GM19467 (cell line): ENCODE data around the gene SAXO2.
A peak's percentile ranks its signal among the peaks of the same experiment; 100 is the strongest.
"Not testable (repeated sequence)": the region's sequence is repeated elsewhere in the genome, so short reads cannot be mapped to it uniquely, and the experiment has no call there.

ENCODE experiments used
- ATAC-seq: cut with Tn5 transposase; IDR thresholded peaks from one replicate; pipeline ENCODE4 v1.9.1; 2021; ENCODE audit warnings: mild to moderate bottlenecking, moderate library complexity; ENCODE audit not compliant: unreplicated experiment

SAXO2 gene

DNA sequence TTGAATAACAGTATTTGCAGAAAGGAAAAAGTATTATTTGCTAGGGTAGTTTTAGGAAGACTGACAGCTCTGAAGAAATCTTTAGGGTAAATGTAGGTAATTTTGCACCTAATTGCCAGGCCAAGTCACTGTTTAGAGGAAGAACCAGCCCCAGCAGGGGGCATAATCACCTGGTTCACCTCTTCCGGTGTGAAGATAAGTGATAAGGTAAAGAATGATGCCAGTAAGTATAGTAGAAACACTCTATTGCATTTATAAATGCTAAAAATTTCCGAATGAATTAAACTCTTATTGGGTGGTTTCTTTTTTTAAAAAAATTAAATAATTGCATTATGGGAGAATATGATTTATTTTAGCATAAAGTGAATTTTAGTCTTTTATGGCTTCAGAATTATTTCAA lies 21.8 kb downstream of the SAXO2 start:
- ATAC-seq = not testable (repeated sequence)

DNA sequence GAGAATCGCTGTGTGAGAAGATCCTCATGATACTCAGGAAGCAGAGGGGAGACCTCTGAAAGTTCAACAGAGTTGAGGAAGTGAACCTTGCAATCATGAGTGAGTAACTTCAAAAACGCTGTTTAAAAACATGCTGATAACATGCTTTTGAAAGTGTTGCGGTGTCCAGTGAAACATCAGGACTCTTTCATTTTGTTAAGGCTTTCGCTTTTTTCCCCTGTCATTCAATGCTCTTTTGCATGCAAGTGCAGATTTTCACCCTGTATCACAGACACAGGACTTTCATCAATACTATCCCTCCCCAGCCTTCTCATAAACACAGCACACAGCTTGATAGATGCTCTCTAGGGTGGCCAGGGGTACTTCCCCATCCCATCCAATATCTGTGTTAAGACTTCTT lies 23.9 kb downstream of the SAXO2 start:
- ATAC-seq = peak; percentile 86

DNA sequence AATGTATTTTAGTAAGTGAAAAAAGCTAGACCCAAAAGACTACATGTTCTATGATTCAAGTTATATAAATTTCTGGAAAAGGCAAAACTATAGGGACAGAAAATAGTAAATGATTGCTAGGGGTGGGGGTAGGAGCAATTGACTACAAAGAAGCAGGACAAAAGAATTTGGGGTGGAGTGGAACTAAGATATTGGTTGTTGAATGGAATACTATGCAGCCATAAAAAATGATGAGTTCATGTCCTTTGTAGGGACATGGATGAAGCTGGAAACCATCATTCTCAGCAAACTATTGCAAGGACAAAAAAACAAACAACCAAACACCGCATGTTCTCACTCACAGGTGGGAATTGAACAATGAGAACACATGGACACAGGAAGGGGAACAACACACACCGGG lies 25.6 kb downstream of the SAXO2 start:
- not testable (repeated sequence) for ATAC-seq

DNA sequence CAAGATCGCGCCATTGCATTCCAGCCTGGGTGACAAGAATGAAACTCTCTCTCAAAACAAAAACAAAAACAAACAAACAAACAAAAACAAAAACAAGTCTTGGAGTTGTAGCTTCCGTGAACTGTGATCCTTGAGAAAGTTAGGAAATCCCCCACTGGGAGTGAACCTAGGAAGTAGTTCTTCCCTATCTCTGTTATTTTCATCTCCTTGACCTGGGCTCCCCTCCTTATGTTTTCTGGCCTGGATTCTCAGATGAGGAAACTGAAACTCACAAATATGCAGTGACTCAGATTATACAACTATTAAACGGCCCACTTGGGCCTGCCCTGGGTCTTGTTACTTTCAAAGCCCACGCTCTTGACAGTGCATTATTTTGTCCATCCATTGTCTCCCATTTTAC lies 29.7 kb downstream of the SAXO2 start:
- no peak for ATAC-seq

DNA sequence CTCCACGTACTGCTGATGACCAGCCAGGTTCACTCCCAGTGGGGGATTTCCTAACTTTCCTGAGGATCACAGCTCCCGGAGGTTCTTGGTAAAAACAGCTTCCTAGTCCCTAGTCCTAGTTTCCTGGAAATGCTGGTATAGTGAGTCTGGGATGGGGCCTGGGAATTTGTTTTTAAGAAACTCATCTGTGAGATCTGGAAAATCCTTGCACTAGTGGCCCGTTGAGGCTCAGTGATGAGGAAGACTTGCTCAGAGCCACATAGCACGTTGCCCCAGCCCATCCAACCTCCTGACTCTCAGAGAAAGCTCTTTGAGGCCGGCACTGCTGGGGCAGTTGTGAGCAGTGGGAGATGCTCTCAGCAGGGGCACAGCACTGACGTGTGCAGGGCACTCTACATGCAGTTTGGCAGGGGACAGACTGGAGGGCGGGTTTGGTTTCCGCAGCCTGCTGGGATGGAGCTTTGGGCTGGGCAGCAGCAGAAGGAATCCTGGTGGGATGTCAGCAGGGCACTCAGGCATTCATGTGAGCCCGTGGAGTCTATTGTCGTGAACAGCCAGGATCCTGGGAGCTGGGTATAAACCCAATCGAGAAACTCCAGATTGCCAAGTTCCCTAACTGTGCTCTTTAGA lies 31.6 kb downstream of the SAXO2 start:
- no peak for ATAC-seq

DNA sequence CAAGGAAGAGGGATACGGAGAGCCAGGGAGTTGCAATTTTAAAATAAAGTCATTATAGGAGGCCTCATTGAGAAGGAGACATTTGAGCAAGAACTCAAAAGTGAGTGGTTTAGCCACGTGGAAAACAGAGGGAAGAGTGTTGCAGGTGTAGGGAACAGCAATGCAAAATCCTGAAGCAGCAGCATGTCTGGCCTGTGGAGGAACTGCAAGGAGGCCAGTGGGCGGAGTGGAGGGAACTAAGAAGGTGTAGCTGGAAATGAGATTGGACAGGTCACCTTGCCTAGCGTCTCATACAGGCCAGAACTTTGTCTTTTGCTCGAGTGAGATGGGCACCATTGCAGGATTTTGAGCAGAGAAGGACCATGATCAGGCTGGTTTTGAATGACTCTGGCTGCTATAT lies 34.9 kb downstream of the SAXO2 start:
- ATAC-seq = no peak

DNA sequence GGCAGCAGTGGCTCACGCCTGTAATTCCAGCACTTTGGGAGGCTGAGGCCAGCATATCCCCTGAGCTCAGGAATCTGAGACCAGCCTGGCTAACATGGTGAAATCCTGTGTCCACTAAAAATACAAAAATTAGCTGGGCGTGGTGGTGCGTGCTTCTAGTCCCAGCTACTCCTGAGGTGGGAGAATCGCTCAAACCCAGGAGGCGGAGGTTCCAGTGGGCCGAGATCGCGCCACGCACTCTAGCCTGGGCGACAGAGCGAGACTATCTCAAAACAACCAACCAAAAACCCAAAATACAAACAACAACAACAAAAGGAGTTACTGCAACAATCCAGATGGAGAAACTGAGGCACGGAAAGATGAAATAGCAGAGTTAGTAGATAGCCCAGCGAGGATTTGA lies 35.4 kb downstream of the SAXO2 start:
- ATAC-seq = no peak

DNA sequence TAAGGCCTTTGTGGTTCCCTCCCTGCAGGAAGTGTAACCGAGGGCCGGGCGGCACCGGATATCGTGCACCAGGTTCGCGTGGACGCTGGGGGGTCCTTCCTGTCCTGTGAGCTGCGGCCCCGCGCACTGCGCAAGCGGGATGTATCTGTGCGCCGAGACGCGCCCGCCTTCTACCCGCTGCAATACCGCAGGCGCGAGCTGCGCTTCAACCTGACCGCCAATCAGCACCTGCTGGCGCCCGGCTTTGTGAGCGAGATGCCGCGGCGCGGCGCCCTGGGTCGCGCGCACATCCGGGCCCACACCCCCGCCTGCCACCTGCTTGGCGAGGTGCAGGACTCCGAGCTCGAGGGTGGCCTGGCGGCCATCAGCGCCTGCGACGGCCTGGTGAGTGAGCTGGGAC lies 35.9 kb downstream of the SAXO2 start:
- ATAC-seq = no peak

DNA sequence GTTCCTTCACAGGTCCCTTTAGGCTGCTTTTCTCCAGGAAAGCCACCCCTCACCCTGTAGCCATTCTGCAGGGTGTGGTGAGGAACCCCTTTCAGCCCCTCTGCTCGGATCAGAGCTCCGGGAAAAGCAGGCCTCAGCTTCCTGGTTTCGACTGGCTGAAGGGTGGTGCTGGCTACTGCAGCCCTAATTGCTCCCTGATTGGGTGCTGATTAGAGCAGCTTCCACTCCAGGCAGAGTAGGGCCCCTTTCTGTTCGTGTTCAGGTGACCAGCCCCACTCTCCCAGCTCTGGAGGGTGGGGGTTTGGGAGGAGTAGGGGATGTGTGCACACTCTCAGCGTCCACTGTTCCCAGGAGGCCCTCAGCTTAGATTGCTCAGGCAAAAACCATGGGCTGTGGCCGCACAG lies 36.9 kb downstream of the SAXO2 start:
- not testable (repeated sequence) for ATAC-seq

DNA sequence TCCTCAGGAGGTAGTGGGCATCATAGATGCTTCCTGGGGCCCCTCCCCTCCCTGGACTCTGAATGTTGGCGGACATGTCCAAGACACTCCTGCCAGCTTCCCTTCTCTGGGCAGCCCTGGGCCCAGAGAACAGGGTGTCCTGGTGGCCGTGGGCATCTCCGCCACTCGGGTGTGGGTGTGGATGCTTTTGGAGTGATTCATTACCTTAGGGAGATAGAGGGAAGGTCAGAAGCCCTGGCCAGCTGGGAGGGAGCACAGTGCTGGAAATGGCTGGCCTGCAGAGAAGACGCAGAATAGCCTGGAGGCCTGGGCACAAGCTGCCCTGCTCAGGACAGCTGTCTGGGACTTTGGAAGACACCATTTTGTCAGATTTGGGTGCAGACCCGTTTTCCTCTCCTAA lies 37.7 kb downstream of the SAXO2 start:
- ATAC-seq = not testable (repeated sequence)

DNA sequence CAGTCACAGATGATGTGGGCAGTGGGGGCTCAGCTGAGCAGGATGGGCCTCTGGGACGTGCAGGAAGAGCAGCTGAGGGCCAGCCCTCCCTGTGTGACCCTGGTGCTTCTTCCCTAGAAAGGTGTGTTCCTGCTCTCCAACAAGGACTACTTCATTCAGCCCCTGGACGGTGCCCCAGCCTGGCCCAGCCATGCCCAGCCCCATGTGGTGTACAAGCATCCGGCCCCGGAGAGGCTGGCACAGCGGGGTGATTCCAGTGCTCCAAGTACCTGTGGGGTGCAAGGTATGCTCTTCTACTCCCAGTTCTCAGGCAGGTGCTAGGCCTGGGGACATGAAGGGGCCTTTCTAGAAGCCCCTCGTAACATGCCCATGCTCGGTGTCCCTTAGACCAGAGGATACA lies 38.3 kb downstream of the SAXO2 start:
- no peak for ATAC-seq

DNA sequence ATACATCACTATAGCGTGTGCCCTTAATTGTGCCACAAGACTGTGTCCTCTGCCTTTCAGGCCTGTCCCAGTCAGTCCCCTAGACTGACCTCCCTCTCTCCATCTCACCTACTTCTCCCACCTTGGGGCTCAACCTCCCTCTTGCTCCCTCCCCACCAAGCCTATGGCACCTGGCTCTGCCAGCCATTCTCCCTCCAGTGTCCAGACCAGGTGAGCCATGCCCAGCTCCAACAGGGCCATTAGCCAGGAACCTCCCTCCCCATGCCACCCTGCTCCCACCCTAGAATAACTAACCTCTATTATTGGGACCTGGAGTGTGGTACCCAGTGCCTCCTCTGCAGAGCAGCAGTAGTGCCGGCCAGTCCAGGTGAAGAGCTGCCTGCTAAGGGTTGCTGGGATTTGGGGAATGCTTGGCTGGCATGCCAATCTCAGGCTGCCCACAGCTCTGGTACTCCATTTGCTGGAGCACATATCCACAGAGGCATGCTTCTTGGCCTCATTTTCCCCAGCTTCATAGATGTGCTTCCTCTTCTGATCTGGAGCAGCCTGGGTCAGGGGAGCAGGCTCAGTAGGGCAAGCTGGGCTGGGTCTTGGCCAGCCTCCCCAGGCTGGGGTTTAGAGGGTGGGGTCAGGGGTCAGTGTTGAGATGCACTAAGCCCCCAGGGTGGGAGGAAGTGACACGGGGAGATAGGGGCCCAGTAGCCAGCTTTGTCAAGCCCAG lies 38.8 kb downstream of the SAXO2 start:
- ATAC-seq = no peak

DNA sequence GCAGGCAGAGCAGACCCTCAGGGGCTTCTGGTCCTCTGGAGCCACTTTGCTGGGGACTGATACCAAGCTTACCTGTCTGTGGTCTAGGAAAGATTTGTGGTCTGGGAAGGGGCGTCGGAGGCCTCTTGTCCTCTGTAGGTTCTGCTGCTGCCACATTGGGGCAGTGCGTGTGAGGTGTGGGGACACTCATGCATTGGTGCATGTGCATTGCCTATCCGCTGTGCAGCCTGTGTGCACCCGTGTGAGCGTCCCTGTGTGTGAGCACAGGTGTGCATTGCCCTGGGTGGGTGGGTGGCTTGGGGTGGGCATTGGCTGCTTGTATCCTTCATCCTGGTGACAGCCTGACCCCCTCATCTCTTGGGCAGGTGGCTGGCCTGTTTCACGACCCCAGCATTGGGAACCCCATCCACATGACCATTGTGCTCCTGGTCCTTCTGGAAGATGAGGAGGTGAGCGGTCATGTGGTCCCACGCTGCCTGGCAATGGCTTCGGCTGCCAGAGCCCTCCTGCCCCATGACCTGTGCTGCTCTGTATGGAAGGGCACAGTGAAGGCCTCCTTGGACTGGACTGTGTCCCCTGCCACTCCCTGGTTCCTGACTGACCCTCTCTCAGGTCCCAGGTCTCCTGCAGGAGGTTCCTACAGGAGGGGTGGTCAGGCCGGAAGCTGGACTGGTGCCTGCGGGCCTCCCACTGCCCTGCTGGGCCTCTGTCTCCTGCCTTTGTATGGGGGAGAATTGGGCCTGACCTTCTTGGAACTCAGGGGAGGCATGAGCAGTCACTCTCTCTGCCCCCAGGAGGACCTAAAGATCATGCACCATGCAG lies 41.5 kb downstream of the SAXO2 start:
- no peak for ATAC-seq

DNA sequence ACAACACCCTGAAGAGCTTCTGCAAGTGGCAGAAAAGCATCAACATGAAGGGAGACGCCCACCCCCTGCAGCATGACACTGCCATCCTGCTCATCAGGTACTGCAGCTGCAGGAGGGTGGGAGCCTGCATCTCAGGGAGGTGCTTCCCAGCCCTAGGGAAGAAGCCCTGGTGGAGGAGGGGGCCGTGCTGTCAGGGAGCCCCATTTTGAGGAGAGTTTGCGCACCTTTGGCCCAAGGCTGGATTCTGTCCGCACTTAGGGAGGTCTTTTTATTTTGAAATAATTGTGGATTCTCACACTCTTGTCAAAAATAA lies 42.1 kb downstream of the SAXO2 start:
- ATAC-seq = no peak

DNA sequence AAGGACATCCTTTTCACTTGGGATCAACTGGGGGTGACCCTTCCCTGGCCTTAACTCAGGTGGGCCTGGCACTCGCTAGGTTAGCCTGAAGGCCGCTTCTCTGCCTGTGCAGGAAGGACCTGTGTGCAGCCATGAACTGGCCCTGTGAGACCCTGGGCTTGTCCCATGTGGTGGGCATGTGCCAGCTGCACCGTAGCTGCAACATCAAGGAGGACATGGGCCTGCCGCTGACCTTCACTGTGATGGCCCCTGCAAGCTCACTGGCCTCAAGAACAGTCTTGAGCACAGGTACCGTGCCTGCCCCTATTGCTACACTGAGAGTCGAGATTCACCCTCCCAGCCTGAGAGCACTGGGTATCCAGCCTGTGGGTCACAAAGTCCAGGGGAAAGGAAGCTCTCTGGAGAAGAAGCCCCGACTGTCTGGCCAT lies 43.0 kb downstream of the SAXO2 start:
- ATAC-seq = no peak

DNA sequence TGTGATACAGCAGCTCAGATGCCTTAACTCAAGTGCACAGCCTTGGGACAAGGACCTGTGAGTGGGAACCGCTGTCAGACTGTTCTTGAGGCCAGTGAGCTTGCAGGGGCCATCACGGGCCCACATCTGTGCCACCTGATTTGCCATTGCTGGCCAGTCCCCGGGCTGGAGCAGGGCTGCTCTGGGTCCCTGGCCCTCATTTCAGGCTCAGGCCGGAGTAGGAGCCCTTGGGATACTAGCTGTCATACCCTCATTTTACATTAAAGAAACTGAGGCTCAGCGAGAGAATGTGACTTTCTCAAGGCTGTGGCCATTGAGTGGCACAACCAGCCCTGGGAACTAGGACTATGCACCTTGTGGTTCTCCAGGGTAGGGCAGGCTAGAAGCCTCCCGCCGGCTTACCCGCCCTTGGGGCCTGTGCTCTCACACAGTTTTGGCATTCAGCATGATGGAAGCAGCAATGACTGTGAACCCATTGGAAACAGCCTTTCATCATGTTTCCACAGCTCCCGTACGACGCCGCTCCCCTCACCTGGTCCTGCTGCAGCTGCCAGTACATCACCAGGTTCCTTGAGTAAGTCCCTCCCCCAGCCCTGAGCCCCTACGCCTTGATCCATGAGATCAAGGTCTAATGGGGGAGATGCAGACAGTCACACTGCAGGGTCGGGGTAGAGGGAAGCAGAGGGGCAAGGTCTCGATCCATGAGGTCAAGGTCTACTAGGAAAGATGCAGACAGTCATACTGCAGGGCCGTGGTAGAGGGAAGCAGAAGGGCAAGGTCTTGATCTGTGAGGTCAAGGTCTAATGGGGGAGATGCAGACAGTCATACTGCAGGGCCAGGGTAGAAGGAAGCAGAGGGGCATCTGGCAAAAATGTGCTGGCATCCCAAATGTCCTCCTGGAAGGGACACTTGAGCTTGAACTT lies 44.4 kb downstream of the SAXO2 start:
- ATAC-seq = no peak

DNA sequence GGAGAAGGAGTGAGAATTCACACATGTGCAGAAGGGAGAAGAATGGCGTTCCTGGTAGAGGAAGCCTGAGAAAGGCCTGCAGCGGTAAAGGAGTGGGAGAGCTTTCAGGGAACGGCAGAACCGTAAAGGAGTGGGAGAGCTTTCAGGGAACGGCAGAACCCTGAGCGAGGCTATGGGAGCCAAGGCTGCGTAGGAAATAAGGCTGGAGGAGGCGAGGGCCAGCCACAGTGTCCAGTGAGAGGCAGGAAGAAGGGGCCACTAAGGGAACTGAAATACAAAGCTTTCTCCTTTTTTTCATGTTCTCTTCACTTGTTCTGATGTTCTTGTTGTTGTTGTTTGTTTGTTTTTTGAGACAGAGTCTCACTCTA lies 45.1 kb downstream of the SAXO2 start:
- ATAC-seq = no peak

DNA sequence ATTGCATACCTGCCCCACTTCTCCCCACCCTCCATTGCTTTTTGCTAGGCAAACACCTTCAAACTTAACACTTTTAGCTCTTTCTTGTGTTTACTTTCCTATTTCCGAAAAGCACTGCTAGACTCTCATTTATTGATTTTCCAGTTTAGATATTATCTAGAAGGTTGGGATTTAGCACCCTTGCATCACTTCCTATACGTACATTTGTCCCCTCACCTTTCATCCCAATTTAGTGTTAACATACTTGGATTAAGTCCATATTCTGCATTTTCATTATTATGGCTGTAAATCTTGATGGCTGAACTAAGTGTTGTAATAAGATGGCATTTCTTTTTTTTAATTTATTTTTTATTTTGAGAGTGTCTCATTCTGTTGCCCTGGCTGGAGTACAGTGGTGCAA lies 47.2 kb downstream of the SAXO2 start:
- no peak for ATAC-seq

DNA sequence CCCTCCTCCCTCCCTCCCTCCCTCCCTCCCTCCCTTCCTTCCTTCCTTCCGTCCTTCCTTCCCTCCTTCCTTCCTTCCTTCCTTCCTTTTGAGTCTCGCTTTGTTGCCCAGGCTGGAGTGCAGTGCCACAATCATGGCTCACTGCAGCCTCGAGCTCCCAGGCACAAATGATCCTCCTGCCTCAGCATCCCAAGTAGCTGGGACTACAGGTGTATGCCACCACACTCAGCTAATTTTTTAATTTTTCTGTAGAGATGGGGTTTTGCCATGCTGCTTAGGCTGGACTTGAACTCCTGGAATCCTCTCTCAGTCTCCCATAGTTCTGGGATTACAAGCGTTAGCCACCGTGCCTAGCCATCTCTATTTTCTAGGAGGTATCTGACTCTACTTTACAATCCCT lies 48.7 kb downstream of the SAXO2 start:
- ATAC-seq = not testable (repeated sequence)

DNA sequence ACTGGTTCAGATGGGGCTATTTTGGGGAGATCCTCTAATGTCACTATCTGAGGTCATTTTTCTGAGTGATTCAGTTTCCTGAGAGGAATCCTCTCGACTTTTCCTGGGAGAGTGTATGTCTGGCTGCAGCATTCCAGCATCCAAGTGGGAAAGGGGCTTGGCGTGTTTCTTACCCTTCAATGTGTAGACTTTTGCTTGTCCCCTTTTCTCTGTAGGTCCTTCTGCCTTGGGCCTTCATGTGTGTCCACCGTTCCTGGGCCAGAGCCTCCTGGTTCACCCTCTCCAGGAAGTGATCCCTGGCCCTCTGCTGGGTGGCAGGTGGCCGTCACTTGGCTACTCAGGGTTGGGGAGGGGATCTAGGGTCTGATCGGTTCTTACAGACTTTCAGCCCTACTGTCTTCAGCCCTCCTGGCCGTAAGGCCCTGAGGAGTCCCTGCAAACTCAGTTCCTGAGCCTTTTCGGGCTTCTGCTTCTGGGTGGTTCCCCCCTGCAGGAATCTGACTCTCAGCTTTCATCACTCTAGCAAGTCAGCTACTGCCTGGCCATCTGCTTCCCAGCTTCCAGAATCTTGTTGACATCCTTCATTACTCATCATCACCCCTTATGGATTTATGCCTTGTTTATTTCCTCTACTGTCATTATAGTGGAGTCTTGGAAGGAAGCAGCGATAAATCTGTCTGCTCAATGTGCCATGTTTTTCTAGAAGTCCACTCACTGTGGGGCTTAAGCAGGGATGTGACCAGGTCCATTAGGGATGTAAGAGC lies 50.1 kb downstream of the SAXO2 start:
- ATAC-seq = no peak
